Activated T-cell treated with anti-CD3 and anti-CD28 coated beads, Interleukin-2, amount 50 U/mL, for 24 hours (primary cell): ENCODE measurements around the gene RXRA.

ENCODE experiments used
- DNase-seq: peaks from one replicate; pipeline ENCODE4 v3.0.0-alpha.2; 2020
- H3K27ac Mint-ChIP-seq: 2 replicates; pipeline ENCODE4 v1.8.0; 2020; ENCODE audit warnings: mild to moderate bottlenecking, mixed read lengths
- H3K27me3 Mint-ChIP-seq: 2 replicates; pipeline ENCODE4 v1.8.0; 2020; ENCODE audit warnings: mixed read lengths
- H3K36me3 Mint-ChIP-seq: 2 replicates; pipeline ENCODE4 v1.8.0; 2020; ENCODE audit warnings: low read depth, mixed read lengths
- H3K4me1 Mint-ChIP-seq: 2 replicates; pipeline ENCODE4 v1.8.0; 2020; ENCODE audit warnings: low read depth, mixed read lengths
- H3K4me3 Mint-ChIP-seq: 2 replicates; pipeline ENCODE4 v1.8.0; 2020; ENCODE audit warnings: mild to moderate bottlenecking, moderate library complexity, mixed read lengths
- H3K9me3 Mint-ChIP-seq: 2 replicates; pipeline ENCODE4 v1.8.0; 2020; ENCODE audit warnings: mixed read lengths

The RXRA gene

DNA sequence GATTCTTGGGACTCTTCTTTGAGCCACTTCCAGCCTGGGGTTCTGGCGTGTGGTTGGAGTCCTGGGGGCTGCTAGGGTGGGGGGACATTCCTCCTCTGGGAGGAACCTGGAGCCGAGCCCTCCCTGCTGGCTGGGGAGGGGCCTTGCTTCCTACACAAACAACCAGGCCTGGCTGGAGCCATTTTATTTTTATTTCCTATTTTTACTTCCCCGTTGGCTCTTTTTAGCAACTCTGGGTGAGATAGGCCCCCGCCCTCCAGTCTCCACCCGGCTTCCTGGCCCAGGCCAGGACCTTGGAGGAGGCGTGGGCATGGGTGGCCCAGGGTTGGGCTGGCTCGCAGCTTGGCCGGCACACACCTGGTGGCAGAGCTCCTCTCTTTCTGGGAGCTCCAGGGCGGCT lies 15.1 kb downstream of the RXRA start:
- H3K9me3 Mint-ChIP-seq, result no peaks in the 10 kb centered on the region

DNA sequence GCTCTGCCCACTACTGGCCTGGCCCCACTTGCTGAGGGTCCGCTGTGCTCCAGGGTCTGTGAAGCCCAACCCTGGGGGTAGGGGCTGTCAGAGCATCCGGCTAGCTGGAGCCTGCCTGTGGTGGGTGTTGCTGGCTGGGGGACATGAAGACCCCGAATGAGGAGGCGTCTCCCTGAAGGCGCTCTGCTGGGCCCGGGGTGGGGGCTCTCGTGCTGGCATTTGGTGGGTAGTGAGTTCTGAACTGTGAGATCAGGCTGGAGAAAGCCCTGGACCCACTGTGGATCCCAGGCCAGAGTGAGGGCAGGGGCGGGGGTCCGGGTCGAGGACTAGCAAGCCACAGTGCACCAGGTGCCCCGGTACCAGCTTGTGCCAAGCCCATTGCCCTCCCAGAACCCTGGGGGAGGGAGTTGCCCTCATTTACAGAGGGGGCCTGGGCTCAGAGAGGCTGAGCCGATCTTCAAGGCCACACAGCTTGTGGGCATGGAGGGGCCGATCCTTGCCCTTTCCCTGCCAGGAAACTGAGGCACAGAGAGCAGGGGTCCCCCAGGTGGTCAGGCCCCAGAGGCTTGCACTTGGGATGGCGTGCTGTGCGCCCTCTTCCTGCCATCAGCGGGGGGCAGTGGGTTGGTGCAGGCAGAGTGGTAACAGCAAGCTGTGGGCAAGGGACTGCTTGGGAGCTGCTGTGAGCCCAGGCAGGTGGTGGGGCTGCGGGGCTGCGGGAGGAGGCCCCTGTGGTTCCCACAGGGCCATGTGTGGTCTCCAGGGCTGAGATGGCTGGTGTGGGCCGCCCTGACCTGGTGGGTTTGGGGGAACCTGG lies 15.9 kb downstream of the RXRA start:
- no peak for DNase-seq
- Mint-ChIP-seq H3K27ac (no peak overlapping the region), H3K36me3 (no peaks in the 10 kb centered on the region), H3K4me1 (peaks cover 16% of the 10 kb centered on the region), H3K4me3 (no peak overlapping the region), H3K27me3 (no peaks in the 10 kb centered on the region), H3K9me3 (no peaks in the 10 kb centered on the region)

More for the DNA sequence above, 15.1 kb downstream of the RXRA start:
- Mint-ChIP-seq H3K36me3 (no peaks in the 10 kb centered on the region), H3K27me3 (no peaks in the 10 kb centered on the region), H3K4me3 (no peak overlapping the region), H3K27ac (no peak overlapping the region), H3K4me1 (peaks cover 16% of the 10 kb centered on the region)
- no peak for DNase-seq

DNA sequence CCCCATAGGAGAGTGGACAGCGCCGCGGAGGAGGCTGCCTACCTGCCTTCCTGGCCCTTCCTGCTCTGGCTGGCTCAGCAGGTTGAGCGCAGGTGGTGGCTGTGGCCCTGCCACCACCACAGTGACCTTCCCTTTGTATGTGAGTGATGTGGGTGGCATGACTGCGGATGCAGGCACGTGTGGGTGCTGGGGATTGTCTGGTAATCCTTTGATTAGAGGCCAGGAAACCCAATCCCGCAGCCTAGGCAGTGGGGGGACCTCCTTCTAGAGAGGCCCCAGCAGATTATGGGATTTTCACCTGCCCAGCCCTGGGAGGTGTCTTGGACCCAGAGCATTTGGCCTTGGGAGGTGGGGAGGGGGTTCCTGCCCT lies 16.5 kb downstream of the RXRA start:
- Mint-ChIP-seq H3K9me3 (no peaks in the 10 kb centered on the region), H3K4me1 (peaks cover 16% of the 10 kb centered on the region), H3K27ac (no peak overlapping the region), H3K4me3 (no peak overlapping the region), H3K36me3 (no peaks in the 10 kb centered on the region), H3K27me3 (no peaks in the 10 kb centered on the region)
- no peak for DNase-seq

DNA sequence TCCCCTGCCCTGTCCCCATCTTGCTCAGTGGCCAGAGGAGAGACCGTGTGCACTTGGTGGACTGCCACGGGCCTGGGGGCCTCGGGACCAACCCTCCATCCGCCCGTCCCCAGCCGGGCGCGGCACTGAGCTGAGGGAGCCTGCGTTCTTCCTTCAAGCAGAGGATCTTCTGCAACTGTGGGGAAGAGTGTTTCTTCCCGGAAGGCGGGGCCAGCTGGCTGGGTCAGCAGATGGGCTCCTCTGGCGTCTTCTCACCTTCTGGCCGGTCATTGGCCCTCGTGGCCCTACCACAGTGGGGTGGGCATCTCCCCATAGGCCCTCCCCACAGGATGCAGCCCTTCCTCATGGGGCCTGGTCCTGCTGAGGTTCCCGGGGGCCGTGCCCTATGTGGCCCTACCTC lies 17.4 kb downstream of the RXRA start:
- Mint-ChIP-seq H3K4me1 (peaks cover 16% of the 10 kb centered on the region), H3K27me3 (no peaks in the 10 kb centered on the region), H3K36me3 (no peaks in the 10 kb centered on the region), H3K27ac (no peak overlapping the region), H3K9me3 (no peaks in the 10 kb centered on the region), H3K4me3 (no peak overlapping the region)
- no peak for DNase-seq

DNA sequence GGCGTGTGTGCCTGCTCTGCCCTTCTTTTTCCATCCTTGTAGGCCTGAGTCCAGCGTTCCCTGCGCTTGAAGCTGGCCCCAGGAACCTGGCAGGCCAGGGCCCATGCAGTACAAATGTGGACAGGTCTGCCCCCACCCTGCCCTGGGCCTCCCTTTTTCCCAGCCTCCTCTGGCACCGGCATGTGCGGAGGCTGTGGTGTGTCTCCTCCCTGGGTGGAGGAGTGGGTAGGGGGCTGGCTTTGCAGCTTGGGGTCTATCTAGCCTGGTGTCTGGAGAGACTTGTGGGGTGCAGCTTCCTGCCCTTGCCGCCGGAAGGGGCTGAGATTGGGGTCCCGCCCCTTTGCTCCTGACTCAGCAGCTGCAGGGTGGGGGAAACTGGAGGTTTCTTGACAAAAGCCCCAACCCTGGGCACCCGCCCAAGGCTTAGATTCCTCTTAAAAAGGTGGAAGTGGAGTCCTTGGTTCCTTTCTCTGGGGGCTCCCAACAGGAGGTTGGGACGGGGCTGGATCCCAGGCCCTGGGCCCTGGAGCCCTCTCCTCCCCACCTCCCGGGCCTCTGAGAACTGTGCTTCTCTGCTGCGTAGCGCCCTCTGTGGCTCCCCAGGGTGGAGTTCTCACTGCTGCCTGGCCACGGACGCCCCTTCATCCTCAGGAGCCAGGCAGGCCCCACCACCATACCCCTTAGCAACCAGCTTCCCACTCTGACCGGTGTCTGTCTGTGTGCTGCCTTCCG lies 18.0 kb downstream of the RXRA start:
- H3K27me3 Mint-ChIP-seq, result no peaks in the 10 kb centered on the region
- no peak overlapping the region for H3K4me3 Mint-ChIP-seq
- peak overlapping the region; percentile 59 for H3K27ac Mint-ChIP-seq
- H3K4me1 Mint-ChIP-seq, result peaks cover 16% of the 10 kb centered on the region
- DNase-seq, result peak; percentile 61
- no peaks in the 10 kb centered on the region for H3K36me3 Mint-ChIP-seq
- no peaks in the 10 kb centered on the region for H3K9me3 Mint-ChIP-seq

DNA sequence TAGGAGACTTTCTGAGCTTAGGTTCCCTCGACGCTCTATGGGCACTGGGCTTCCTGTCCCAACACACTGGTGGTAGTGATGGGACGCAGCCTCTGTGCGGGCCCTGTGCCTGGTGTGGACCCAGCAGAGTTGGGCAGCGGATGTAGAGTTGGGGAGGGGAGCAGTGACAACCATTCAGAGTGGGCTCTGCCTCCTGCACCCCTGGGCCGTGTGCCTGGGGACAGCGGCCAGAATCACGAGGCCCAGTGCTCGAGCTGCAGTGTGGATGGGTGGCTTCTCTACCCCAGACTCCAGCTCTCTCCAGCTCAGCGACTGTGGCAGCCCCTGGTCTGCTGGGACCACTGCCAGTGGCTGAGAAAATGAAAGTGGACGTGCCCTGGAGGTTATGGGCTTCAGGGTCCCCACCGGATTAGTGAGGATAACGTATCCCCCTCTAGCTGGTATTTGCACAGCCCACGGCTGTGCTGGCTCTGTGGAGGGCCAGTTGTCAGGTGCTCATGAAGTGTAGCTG lies 18.6 kb downstream of the RXRA start:
- Mint-ChIP-seq H3K4me1 (peaks cover 16% of the 10 kb centered on the region), H3K9me3 (no peaks in the 10 kb centered on the region), H3K4me3 (no peak overlapping the region), H3K27ac (no peak overlapping the region), H3K27me3 (no peaks in the 10 kb centered on the region), H3K36me3 (no peaks in the 10 kb centered on the region)
- no peak for DNase-seq

DNA sequence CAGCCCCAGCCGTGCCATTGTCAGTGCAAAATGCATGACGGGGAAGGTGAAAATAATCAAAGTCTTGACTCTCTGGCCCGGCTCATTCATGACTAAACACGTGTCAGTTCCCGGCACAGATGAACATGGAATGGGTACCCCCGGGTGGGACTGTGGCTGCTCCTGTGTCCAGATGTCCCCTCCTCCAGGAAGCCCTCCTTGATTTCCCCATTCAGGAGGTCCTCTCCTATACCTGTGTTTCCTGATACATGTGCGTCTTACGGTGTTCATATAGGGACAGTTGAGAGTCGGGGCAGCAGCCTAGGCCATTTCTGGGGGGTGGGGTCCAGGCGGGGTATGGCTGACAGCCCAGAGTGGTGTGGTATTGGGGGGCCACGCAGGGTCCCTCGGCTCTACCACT lies 19.5 kb downstream of the RXRA start:
- Mint-ChIP-seq H3K4me1 (peaks cover 16% of the 10 kb centered on the region), H3K9me3 (no peaks in the 10 kb centered on the region), H3K36me3 (no peaks in the 10 kb centered on the region), H3K27me3 (no peaks in the 10 kb centered on the region), H3K27ac (no peak overlapping the region), H3K4me3 (no peak overlapping the region)
- no peak for DNase-seq

DNA sequence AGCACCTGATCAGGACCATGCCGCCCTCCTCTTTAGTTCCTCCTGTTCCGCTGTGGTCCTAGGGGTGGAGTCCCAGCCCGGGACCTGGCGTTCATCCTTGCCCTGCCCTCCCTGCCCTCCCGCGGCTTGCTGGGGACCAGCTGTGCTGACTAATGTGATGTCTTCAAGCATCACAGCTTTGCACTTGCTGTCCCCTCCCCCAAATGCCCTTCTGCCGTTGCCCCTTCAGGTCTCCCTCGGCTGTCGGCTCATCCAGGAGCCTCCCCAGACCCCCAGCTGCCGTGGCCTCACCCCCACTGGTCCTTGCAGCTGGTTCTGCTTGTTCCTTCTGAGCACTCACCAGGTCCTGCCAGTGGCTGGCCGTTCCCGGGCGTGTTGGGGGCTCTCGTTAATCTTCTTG lies 19.9 kb downstream of the RXRA start:
- H3K27ac Mint-ChIP-seq, result no peak overlapping the region
- H3K36me3 Mint-ChIP-seq, result no peaks in the 10 kb centered on the region
- H3K27me3 Mint-ChIP-seq, result no peaks in the 10 kb centered on the region
- peaks cover 16% of the 10 kb centered on the region for H3K4me1 Mint-ChIP-seq
- no peaks in the 10 kb centered on the region for H3K9me3 Mint-ChIP-seq
- no peak for DNase-seq
- H3K4me3 Mint-ChIP-seq, result no peak overlapping the region

DNA sequence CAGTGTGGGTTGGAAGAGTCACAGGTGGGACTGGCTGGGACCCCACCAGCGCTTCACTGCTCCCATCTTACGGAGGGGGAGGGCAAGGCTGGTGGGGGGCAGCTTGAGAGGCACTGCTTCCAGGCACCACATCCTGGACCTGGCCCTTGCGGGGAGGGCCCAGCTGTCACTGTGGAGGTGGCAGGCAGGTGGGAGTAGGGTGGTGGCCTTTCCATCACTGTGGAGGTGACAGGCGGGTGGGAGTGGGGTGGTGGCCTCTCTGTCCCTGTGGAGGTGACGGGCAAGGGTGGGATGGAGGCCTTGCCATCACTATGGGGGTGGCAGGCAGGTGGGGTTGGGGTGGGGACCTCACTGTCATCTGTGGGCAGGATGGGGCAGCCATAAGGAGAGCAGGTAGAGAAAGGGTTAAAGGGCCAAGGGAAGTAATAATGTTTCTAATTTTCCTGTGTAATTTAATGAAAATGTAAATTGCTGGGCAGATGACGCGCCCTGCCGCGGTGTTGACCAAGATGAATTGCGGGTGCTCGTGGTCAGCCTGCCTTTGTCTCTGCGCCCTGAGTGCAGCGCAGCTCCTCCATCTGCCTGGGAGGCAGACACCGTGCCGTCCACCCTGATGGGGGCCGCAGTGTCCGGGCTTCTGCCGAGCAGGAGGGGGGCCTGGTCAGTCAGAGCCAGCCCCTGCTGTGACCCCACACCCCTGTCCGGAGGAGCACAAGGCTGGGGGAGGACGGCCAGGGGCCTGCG lies 20.8 kb downstream of the RXRA start:
- DNase-seq, result no peak
- Mint-ChIP-seq H3K36me3 (no peaks in the 10 kb centered on the region), H3K27ac (no peak overlapping the region), H3K4me1 (peaks cover 16% of the 10 kb centered on the region), H3K27me3 (no peaks in the 10 kb centered on the region), H3K4me3 (no peak overlapping the region), H3K9me3 (no peaks in the 10 kb centered on the region)

DNA sequence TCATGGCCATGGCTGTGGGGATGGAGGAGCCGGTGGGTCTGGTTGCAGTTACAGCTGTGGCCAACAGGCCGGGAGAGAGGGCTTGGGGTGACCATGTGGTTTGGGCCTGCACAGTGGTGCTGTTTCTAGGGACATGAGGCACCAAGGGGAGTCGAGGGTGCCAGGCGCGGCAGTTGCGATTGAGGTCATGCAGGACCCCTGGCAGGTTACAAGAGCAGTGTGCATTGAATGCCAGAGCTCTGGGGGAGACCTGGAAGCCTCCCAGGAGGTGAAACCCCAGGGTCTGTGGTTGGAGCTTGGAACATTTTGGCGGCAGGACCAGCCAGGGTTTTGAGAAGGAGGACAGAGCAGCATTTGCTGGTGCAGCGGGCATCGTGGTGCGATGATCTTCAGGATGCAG lies 21.7 kb downstream of the RXRA start:
- no peak for DNase-seq
- Mint-ChIP-seq H3K27me3 (no peaks in the 10 kb centered on the region), H3K4me1 (peaks cover 14% of the 10 kb centered on the region), H3K36me3 (no peaks in the 10 kb centered on the region), H3K4me3 (no peak overlapping the region), H3K9me3 (no peaks in the 10 kb centered on the region), H3K27ac (no peak overlapping the region)

DNA sequence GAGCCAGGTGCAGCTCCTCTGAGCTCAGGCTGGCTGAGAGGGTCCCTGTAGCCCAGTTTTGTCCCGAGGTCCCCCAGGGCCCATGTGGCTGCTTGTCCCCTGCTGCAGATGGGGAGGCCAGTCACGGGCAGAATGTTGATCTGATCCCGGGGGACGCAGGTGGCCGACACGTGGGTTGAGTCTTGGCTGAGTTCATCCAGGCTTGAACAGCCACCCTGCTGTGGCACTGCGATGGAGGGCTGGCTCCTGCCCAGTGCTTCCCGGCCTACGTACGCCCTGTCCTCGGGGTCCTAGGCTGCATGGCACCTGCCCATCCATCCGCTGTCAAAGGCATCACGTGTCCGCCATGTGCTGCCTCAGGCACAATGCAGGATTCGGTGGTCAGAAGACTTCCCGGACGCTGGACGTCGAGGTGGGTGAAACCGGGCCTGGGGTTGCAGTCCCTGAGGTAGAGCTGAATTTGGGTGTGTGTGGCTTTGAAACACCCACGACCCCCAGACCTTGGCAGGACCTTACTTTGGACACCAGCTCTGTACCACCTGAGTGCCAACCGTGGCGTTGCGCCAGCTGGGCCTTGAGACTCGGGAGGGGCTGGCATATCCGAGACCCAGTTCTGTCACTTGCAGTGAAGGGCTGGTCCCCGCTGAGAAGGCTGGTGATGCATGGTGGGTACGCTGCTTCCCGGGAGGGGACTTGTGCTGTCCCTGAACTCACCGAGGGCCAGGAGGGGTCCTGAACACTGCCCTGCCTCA lies 22.3 kb downstream of the RXRA start:
- Mint-ChIP-seq H3K27me3 (no peaks in the 10 kb centered on the region), H3K4me3 (no peak overlapping the region), H3K4me1 (peaks cover 10% of the 10 kb centered on the region), H3K36me3 (no peaks in the 10 kb centered on the region), H3K27ac (no peak overlapping the region), H3K9me3 (no peaks in the 10 kb centered on the region)
- no peak for DNase-seq

DNA sequence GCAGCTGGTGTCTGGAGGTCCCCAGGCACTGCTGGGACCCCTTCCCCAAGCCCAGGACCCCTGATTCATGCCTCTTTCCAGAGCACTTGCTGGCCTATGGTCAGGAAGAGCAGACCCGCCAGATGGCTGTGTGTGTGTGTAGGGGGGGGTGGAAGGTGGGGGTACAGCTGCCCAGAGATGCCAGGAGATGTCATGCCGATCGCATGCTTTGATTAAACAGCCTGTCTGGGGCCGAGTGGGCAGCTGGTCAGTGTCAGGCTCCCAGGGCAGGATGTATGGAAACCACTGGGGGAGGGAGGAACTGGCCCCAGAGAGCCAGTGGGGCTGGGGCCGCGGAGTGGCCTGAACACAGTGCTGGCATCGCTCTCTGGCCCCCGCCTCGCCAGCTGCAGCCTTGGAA lies 23.7 kb downstream of the RXRA start:
- Mint-ChIP-seq H3K4me1 (peaks cover under 1% of the 10 kb centered on the region), H3K27ac (no peak overlapping the region), H3K36me3 (no peaks in the 10 kb centered on the region), H3K4me3 (no peak overlapping the region), H3K27me3 (no peaks in the 10 kb centered on the region), H3K9me3 (no peaks in the 10 kb centered on the region)
- DNase-seq, result no peak

DNA sequence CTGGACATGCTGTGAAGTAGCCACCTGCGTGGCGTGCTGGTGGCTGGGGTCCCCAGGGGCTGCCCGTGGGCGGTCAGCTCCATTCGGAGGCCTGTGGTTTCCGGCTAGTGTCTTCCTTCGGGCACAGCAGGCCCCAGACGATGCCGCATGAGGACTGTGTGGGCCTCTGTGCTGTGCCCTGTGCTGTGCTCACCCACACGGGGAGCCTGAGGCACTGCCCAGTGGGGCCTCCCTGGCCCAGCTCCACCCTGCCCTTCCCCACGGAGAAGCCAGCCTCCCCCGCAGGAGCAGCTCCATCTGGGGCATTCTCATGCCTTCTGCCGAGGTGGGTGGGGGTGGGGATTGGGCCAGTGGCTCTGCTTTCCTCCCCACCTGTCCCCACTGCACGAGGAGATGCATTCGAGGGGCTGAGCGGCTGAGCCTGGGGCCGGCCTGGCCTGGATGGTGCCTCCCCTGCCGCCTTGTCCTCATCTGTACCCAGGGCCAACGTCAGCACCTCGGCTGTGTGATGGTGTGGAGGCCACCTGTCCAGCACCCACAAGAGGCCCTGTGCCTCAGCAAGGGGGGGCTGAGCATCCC lies 24.2 kb downstream of the RXRA start:
- no peaks in the 10 kb centered on the region for H3K27me3 Mint-ChIP-seq
- no peaks in the 10 kb centered on the region for H3K9me3 Mint-ChIP-seq
- no peaks in the 10 kb centered on the region for H3K36me3 Mint-ChIP-seq
- H3K4me3 Mint-ChIP-seq, result no peak overlapping the region
- H3K27ac Mint-ChIP-seq, result no peak overlapping the region
- DNase-seq, result no peak
- H3K4me1 Mint-ChIP-seq, result no peaks in the 10 kb centered on the region

DNA sequence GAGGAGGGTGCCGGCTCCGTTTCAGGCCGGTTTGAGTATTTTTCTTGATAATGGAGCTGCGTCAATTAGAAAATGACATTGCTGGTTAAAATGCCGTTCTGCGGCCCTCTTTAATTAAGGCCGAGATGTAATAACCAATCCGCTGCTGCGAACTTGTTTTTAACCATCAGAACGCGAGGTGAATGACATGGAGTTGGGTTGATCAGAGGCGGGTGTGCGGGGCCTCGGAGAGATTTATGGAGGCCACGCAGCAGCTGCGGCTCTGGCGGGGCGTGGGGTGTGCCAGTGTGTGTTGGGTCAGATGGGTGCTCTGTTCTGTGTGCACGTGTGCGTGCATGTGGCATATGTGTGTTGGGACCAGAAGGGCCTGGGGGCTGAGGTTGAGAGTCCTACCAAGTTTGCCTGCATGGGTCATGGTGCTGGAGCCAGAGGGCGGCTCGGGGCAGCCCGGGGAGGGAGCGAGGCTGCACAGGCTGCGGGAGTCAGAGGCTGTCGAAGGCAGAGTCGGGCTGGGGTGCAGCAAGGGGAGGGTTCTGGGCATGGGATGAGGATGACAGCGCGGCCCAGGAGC lies 25.4 kb downstream of the RXRA start:
- Mint-ChIP-seq H3K36me3 (no peaks in the 10 kb centered on the region), H3K27me3 (no peaks in the 10 kb centered on the region), H3K27ac (no peak overlapping the region), H3K4me1 (no peaks in the 10 kb centered on the region), H3K9me3 (no peaks in the 10 kb centered on the region), H3K4me3 (no peak overlapping the region)
- DNase-seq, result no peak
